Measurements from ENCODE around the gene PRAMEF13.
"Not testable (repeated sequence)": the region's sequence is repeated elsewhere in the genome, so short reads cannot be mapped to it uniquely, and the experiment has no call there.

PRAMEF13 gene, protein sequence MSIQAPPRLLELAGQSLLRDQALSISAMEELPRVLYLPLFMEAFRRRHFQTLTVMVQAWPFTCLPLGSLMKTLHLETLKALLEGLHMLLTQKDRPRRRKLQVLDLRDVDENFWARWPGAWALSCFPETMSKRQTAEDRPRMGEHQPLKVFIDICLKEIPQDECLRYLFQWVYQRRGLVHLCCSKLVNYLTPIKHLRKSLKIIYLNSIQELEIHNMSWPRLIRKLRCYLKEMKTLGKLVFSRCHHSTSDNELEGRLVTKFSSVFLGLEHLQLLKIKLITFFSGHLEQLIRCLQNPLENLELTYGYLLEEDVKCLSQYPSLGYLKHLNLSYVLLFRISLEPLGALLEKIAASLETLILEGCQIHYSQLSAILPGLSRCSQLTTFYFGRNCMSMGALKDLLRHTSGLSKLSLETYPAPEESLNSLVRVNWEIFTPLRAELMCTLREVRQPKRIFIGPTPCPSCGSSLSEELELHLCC

DNA sequence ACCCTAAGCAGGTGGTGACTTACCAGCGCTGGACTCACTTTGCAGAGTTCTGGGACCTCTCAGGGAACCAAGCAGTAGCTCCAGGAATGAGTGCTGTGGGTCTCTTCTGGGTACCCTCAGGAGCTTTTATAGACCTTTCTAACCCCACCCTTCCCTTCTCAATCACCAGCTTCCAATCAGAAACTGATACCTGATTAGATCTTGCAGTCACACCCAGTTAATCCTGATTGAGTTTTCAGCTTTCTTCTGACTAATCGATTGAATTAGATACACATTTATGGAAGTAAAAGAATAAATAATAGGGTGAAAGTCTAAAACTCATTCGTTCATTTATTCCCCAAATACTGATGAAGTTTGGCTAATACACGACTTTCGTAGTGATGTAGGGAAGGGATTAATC lies at the start of gene PRAMEF13:
PRAMEF13 (minus strand) TSS at position 101 of the 400 bp plus-strand sequence. CDS start 1,820 bp downstream, outside the sequence.
- not testable (repeated sequence) for DNase-seq (ENCODE audit: low read depth in 2 of 2)

DNA sequence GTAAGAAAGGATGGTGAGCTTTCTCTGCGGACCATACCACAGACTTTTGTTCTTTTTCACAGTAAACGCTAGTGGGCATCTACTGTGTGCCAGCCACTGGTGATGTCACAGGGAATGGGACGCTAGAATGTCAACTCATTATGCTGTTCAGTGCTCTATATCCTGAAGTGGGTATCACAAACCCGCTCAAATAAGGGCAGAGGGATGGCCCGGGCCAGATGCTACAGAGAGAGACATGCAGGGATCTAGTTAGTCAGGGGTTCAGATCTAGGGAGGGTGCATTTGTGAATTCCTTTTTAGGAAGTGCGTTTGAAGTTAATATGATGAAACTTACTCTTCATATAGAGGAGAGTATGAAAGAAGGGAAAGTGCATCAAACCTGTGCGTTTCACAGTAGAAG lies 45.9 kb upstream of the PRAMEF13 start:
- not testable (repeated sequence) for DNase-seq (ENCODE audit: low read depth in 2 of 2)

DNA sequence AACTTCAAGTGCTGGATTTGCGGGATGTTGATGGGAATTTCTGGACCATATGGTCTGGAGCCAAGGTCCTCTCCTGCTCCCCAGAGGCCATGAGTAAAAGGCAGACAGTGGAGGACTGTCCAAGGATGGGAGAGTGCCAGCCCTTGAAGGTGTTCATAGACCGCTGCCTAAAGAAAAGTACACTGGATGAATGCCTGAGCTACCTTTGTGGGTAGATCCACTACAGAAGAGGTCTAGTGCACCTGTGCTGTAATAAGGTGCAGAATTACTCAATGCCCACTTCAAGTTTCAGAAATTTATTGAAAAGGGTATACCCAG lies 45.3 kb upstream of the PRAMEF13 start:
- DNase-seq (ENCODE audit: low read depth in 2 of 2) = not testable (repeated sequence)

DNA sequence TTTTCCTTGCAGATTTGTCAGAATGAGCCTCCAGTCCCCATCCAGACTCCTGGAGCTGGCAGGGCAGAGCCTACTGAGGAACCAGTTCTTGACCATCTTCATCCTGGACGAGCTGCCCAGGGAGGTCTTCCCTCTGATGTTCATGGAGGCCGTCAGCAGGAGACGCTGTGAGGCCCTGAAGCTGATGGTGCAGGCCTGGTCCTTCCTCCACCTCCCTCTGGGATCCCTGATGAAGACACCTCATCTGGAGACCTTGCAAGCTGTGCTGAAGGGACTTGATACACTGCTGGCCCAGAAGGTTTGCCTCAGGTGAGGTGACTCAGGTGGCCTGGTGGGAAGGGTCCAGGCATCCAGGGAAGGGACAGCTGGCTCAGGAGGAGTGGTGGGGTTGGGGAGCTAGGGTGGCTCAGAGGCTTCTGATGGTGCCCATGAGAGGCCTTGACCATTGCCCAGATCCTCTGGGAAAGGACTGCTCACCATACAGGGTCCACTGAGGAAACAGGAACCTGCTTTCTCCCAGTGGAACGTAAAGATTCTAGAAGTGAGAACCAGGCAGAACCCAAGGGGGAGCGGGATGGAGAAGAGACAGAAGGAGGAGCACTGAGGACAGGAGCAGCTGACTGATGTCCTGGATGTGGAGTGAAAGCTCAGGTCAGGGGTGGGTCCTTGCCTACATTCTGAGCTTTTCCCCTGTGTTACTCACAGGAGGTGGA lies 44.8 kb upstream of the PRAMEF13 start:
- DNase-seq (ENCODE audit: low read depth in 2 of 2) = not testable (repeated sequence)

DNA sequence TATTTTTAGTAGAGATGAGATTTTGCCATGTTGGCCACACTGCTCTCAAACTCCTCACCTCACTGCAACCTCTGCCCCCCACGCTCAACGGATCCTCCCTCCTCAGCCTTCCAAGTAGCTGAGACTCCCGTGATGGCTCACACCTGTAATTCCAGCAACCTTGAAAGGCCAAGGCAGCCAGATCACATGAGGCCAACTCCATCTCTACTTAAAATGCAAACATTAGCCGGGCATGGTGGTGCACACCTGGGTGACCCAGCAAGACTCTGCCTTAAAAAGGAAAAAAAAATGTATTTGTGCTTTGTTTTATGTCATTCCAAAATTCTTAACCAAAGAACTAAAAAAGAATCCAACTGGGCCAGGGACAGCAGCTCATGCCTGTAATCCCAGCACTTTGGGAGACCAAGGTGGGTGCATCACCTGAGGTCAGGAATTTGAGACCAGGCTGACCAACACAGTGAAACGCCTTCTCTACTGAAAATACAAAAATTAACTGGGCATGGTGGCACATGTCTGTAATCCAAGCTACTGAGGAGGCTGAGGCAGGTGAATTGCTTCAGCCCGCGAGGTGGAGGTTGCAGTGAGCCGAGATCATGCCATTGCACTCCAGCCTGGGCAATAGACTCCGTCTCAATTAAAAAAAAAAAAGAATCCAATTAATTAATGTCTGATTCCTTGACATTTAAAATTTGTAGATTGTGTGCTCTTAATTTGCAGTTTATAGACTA lies 42.5 kb upstream of the PRAMEF13 start:
- DNase-seq (ENCODE audit: low read depth in 2 of 2) = not testable (repeated sequence)

DNA sequence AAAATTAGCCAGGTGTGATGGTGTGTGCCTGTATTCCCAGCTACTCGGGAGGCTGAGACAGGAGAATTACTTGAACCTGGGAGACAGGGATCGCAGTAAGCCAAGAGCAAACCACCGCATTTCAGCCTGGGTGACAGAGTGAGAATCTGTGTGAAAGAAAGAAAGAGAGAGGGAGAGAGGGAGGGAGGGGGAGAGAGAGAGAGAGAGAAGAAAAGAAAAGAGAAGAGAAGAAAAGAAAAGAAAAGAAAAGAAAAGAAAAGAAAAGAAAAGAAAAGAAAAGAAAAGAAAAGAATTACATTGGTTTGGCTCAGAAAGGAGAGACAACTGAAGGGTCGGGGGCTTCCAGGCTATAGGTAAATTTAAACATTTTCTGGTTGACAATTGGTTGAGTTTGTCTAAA lies 38.4 kb upstream of the PRAMEF13 start:
- not testable (repeated sequence) for DNase-seq (ENCODE audit: low read depth in 2 of 2)

DNA sequence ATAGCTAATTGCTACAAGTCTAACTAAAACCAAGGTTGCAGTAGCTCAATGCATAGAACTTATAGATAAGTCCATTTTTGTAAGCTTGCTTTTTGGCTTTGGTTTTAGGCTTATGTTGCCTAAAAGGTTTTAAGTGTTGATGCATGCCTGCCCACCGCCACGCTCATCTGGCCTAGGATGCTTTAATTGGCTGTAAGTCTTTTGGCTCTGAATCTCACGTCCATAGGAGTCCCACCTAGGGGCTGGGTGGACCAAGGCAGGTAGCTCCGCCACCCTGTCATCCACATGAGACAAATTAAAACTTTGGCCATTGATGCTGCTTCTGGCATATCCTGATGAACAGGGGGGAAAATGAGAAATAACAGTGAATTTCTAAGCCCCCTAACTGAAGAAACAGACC lies 36.4 kb upstream of the PRAMEF13 start:
- DNase-seq (ENCODE audit: low read depth in 2 of 2) = not testable (repeated sequence)

DNA sequence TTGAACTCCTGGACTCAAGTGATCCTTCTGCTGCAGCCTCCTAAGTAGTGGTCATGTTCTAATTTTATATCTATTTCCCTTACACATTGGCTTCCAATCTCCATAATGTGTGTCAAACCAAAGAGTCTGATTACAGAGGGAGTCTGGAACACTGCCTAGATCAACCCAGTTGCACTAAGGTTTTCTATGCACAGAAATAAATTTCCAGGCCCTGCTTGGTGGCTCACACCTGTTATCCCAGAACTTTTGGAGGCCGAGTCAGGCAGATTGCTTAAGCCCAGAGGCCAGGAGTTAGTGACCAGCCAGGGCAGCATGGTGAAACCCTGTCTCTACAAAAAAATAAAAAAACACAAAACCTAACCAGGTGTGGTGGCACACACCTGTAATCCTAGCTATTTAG lies 32.8 kb upstream of the PRAMEF13 start:
- not testable (repeated sequence) for DNase-seq (ENCODE audit: low read depth in 2 of 2)

DNA sequence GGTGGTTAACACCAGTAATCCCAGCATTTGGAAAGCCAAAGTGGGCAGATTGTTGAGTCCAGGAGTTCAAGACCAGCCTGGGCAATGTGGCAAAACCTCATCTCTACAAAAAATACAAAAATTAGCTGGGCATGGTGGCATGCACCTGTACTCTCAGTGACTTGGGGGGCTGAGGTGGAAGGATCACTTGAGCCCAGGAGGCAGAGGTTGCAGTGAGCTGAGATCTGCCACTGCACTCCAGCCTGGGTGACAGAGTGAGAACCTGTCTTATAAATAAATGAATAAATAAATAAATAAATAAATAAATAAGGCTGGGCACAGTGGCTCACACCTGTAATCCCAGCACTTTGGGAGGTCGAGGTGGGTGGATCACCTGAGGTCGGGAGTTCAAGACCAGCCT lies 30.8 kb upstream of the PRAMEF13 start:
- not testable (repeated sequence) for DNase-seq (ENCODE audit: low read depth in 2 of 2)

DNA sequence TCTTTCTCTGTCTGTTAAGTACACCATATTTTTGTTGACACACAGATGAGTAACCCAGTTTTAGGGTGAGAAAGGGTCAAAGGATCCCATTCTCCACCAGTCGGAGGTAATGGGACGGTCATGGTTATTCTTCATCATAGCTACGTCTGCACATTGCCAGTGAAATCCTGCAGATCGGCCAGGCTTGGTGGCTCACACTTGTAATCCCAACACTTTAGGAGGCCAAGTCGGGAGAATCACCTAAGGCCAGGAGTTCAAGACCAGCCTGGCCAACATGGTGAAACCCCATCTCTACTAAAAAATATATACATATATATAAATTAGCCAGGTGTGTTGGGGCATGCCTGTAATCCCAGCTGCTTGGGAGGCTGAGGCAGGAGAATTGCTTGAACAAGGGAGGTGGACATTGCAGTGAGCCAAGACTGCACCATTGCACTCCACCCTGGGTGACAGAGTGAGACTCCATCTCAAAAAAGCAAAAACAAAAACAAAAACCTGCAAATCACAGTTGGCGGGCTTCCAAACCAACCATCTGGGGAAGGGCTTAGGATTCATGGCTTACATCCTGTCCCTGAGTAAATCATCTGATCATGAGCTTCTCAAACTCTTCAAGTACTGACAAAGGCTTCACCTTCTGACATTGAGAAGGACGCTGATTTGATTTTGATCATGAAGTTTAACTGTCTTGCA lies 30.0 kb upstream of the PRAMEF13 start:
- not testable (repeated sequence) for DNase-seq (ENCODE audit: low read depth in 2 of 2)

DNA sequence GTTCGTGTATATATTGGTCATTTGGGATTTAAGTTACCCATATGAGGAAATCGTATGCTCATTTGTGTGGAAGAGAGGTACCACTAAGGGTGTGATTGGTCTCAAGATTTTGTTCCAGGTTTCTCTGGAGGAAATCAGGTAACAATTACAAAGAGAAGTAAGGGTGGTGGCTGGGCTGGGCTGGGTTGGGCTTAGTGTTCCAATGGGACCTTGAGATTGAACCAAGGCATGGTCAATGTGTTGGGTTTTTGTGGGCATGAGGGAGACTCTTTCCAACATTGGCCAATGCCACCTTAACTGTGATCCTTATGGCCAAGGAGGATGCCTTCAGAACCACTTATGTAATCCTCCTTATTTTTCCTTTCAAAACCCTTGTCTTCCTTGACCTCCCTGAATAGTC lies 29.4 kb upstream of the PRAMEF13 start:
- not testable (repeated sequence) for DNase-seq (ENCODE audit: low read depth in 2 of 2)

DNA sequence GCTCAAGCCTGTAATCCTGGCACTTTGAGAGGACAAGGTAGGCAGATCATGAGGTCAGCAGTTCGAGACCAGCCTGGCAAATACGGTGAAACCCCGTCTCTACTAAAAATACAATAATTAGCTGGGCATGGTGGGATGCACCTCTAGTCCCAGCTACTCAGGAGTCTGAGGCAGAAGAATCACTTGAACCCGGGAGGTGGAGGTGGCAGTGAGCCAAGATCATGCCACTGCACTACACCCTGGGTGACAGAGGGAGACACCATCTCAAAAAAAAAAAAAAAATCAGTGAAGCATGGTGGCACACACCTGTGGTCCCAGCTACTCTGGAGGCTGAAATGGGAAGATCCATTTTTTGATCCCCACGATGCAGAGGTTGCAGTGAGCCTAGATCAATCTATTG lies 28.9 kb upstream of the PRAMEF13 start:
- DNase-seq (ENCODE audit: low read depth in 2 of 2) = not testable (repeated sequence)

DNA sequence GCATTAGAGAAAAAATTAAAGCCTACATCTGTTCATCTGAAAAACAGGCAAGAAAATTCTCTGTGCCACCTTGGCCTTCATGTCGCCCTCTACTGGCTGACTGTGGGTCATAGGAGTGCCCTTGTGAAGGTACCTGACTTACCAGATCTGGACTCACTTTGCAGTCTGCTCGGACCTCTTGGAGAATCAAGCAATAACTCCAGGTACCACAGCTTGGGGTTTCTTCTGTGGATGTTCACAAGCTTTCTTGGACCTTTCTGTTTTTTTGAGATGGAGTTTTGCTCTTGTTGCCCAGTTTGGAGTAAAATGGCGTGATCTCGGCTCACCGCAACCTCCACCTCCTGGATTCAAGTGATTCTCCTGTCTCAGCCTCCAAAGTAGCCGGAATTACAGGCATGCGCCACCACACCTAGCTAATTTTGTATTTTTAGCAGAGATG lies 27.2 kb upstream of the PRAMEF13 start:
- peak in 1 of 2 donors; percentile 28 for DNase-seq (ENCODE audit: low read depth in 2 of 2)

DNA sequence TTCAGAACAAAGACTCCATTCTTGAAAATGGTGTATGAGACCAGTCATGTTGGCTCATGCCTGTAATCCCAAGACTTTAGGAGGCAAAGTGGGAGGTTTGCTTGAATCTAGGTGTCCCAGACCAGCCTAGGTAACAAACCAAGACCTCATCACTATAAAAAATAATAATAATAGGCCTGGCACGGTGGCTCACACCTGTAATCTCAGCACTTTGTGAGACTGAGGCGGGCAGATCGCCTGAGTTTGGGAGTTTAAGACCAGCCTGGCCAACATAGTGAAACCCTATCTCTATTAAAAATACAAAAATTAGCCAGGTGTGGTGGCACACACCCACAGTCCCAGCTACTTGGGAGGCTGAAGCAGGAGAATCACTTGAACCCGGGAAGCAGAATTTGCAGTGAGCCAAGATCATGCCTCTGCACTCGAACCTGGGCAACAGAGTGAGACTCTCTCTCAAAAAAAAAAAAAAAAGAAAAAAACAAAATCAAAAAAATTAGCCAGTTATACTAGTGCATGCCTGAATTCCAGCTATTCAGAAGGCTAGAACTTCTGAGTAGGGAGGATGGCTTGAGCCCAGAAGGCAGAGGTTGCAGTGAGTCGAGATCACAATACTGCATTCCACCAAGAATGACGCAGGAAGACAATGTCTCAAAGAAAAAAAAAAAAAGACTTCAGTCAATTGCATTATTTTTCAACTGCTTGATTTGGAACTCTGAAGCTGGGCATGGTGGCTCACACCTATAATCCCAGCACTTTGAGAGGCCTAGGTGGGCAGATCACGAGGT lies 26.3 kb upstream of the PRAMEF13 start:
- DNase-seq (ENCODE audit: low read depth in 2 of 2) = not testable (repeated sequence)

DNA sequence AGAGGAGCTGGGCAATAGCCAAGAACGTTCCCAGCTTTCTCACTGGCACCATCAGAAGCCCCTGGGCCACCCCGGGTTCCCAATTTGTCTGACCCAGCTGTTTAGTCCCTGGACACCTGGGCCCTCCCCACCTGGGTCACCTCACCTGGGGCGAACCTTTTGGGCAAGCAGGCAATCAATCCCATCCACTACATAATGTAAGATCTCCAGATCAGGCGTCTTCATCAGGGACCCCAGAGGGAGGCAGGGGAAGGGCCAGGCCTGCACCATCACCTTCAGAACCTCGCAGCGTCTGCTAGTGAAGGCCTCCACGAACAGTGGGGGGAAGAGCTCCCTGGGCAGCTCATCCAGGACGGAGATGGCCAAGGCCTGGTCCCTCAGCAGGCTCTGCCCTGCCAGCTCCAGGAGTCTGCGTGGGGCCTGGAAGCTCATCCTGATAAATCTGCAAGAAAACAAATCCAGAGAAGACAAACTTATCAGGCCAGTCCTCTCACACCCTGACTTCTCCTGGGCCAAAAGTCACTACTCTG lies 24.5 kb upstream of the PRAMEF13 start, which contains the start of gene PRAMEF18:
PRAMEF18 (minus strand) TSS at position 480 of the 530 bp plus-strand sequence; CDS start at position 432, 48 bp downstream.
- DNase-seq (ENCODE audit: low read depth in 2 of 2) = not testable (repeated sequence)

DNA sequence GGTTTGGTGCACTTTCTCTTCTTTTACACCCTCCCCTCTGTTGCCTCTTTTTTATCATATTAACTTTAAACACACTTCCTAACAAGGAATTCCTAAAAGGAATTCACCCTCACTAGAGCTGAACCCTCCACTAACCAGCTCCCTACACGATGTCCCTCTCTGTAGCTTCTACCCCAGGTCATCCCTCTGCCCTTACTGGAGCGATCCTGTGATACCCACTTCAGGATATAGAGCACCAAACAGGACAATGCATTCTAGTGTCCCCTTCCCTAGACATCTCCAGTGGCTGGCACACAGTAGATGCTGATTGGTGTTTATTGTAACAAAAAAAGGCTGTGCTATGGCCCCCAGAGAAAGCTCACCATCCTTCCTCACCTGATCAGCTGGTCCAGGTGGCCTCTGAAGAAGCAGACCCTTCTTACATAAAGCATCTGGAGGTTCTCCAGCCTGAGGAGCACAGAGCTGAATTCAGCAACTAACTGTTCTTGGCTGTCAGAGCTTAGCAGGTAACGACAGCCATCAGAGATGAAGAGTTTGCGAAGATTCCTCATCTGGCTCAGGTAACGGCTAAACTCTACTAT lies 23.4 kb upstream of the PRAMEF13 start:
- DNase-seq (ENCODE audit: low read depth in 2 of 2) = no peak

DNA sequence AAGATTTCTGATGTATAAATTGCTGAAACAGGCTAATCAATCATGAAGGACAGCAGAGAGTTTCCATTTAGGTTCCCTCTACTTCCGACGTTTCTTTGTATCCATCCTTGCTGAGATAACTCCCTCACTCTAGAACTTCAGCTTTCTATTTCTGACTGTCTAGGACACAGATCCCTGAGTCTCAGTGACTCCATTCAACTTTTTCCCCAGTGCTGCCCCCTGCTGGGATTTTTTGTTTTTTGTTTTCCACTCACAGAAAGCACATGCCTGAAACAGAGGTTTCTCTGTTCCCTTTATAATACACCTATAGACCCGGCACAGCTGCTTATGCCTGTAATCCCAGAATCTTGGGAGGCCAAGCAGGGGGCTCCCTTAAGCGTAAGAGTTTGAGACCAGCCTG lies 21.6 kb upstream of the PRAMEF13 start:
- not testable (repeated sequence) for DNase-seq (ENCODE audit: low read depth in 2 of 2)

DNA sequence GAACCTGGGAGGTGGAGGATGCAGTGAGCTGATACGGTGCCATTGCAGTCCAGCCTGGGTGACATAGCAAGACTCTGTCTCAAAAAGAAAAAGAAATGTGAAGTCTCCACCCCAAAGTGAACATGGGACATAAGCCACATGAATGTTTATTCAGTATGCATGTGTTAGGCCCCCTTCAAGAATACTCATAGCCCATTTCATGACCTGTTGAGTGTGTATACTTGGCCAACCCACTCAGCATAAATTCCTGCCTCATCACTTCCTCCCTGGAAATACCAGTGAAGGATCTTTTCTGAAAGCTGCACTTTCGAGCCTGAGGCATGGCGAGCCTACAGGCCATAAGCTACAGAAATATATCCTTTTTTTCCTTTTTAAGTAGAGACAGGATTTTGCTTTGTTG lies 18.0 kb upstream of the PRAMEF13 start:
- not testable (repeated sequence) for DNase-seq (ENCODE audit: low read depth in 2 of 2)

DNA sequence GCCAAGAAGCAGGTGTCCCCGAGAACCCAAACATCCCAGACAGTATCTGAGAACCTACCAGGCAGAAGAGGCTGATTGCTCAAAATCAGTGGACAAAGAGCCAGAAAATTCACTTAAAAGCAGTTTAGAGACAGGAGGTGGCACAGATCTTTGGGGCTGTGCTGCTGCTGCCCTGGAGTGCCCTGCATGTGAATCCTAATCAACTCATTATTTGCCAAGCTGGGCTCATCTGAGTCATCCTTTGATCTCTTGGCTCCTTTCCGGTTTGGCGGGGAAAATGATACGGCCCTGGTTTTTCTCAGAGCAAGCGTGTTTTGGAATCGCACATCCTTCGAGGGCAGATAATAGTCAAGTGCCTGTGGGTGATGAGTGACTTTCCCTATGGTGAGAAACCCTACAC lies 15.4 kb upstream of the PRAMEF13 start:
- not testable (repeated sequence) for DNase-seq (ENCODE audit: low read depth in 2 of 2)

DNA sequence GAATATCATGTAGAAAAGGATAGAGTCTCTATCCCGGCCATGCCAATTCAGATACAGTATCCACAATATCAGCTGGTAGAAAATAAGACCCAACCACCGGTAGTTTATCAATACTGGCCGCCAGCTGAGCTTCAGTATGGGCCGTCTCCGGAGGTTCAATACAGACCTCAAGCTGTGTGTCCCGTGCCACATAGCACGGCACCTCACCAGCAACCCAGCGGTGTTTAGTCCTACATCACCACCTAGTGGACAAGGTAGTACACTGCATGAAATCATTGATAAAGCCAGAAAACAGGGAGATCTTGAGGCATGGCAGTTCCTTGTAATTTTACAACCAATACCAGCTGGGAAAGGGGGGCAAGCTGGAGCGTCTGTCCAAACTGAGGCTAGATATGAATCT lies 7.5 kb upstream of the PRAMEF13 start:
- DNase-seq (ENCODE audit: low read depth in 2 of 2) = not testable (repeated sequence)

Data from stimulated activated CD4-positive, alpha-beta T cell treated with anti-CD3 and anti-CD28 coated beads, Interleukin-1b, Interleukin-23, amount 100 ng/mL, for 4 hours (primary cell).